WTC11 (cell line): ENCODE results near the gene ZSCAN29. TPM values are rescaled to one million over a fixed set of nuclear protein-coding genes. Genes with fewer than 3 reads are reported as not detected.

Experiments
- ATAC-seq: fragments of 200-7000 bp; cut with Tn5 transposase; 2 replicates; pipeline ENCODE4 v1.10.0; 2021; ENCODE audit warnings: mild to moderate bottlenecking, moderate library complexity
- CTCF ChIA-PET: fragments of 300-600 bp; sonication (Branson Sonifier 250); formaldehyde crosslinking; loops from one replicate; lab custom pipeline; 2021; ENCODE audit warnings: antibody characterized with exemption; lab: Charles Lee
- POLR2A ChIA-PET: fragments of 350-600 bp; sonication (Branson Sonifier 250); formaldehyde crosslinking; loops from one replicate; lab custom pipeline; 2021; ENCODE audit warnings: antibody characterized with exemption; lab: Charles Lee
- DNase-seq: peaks from one replicate; pipeline ENCODE4 v3.0.0; 2021; ENCODE audit warnings: low spot score
- H3K27ac Mint-ChIP-seq: 2 replicates; pipeline ENCODE4 v1.8.0; 2021; ENCODE audit warnings: mixed read lengths
- H3K27me3 Mint-ChIP-seq: 2 replicates; pipeline ENCODE4 v1.8.0; 2021; ENCODE audit warnings: low read depth, mild to moderate bottlenecking, moderate library complexity, mixed read lengths
- H3K36me3 Mint-ChIP-seq: 2 replicates; pipeline ENCODE4 v1.8.0; 2021; ENCODE audit warnings: mixed read lengths
- H3K4me1 Mint-ChIP-seq: 2 replicates; pipeline ENCODE4 v1.8.0; 2022; ENCODE audit warnings: mixed read lengths
- H3K4me3 Mint-ChIP-seq: 2 replicates; pipeline ENCODE4 v1.8.0; 2021; ENCODE audit warnings: mild to moderate bottlenecking, moderate library complexity, mixed read lengths
- H3K9me3 Mint-ChIP-seq: 2 replicates; pipeline ENCODE4 v1.8.0; 2021; ENCODE audit warnings: mixed read lengths
- CDX4 ChIP-seq: fragments of 250-450 bp; sonication (Bioruptor Pico); IDR thresholded peaks from 2 replicates; pipeline ENCODE4 v1.9.0; 2021; ENCODE audit warnings: moderate library complexity, mild to moderate bottlenecking, inconsistent platforms, borderline replicate concordance
- CREB1 ChIP-seq: sonication (generic); formaldehyde crosslinking; IDR thresholded peaks from 2 replicates; pipeline ENCODE4 v1.8.0; 2023; ENCODE audit warnings: mild to moderate bottlenecking, missing genetic modification reagents
- CREM ChIP-seq: sonication (generic); formaldehyde crosslinking; IDR thresholded peaks from 2 replicates; pipeline ENCODE4 v1.8.1; 2022; ENCODE audit warnings: mild to moderate bottlenecking, missing genetic modification reagents, moderate library complexity
- ERG ChIP-seq: fragments of 250-450 bp; sonication (Bioruptor Pico); IDR thresholded peaks from 2 replicates; pipeline ENCODE4 v1.8.0; 2021; ENCODE audit warnings: mild to moderate bottlenecking
- FOXJ3 ChIP-seq: sonication (generic); formaldehyde crosslinking; IDR thresholded peaks from 2 replicates; pipeline ENCODE4 v1.9.0; 2021; ENCODE audit warnings: missing genetic modification reagents, mild to moderate bottlenecking, borderline replicate concordance
- FOXK1 ChIP-seq: sonication (generic); formaldehyde crosslinking; IDR thresholded peaks from 2 replicates; pipeline ENCODE4 v1.8.0; 2022; ENCODE audit warnings: mild to moderate bottlenecking, moderate library complexity, missing genetic modification reagents
- GRHL2 ChIP-seq: fragments of 250-450 bp; sonication (Bioruptor Pico); IDR thresholded peaks from 2 replicates; pipeline ENCODE4 v1.8.0; 2022; ENCODE audit warnings: mild to moderate bottlenecking, moderate library complexity; ENCODE audit not compliant: insufficient replicate concordance, severe bottlenecking
- GTF2I ChIP-seq: fragments of 250-450 bp; sonication (Bioruptor Pico); conservative IDR thresholded peaks from 2 replicates; pipeline ENCODE4 v1.4.0; 2021; ENCODE audit warnings: mild to moderate bottlenecking
- HMGXB4 ChIP-seq: sonication (generic); formaldehyde crosslinking; IDR thresholded peaks from 2 replicates; pipeline ENCODE4 v1.8.1; 2023; ENCODE audit warnings: mild to moderate bottlenecking, moderate library complexity, missing genetic modification reagents
- JAZF1 ChIP-seq: fragments of 250-450 bp; sonication (Bioruptor Pico); IDR thresholded peaks from 2 replicates; pipeline ENCODE4 v1.9.0; 2021; ENCODE audit warnings: moderate library complexity, mild to moderate bottlenecking, inconsistent platforms
- MXD4 ChIP-seq: fragments of 250-450 bp; sonication (Bioruptor Pico); IDR thresholded peaks from 2 replicates; pipeline ENCODE4 v1.8.0; 2021; ENCODE audit warnings: mild to moderate bottlenecking, moderate library complexity, borderline replicate concordance
- NFYB ChIP-seq: sonication (generic); formaldehyde crosslinking; conservative IDR thresholded peaks from 2 replicates; pipeline ENCODE4 v1.8.0; 2022; ENCODE audit warnings: low read depth, missing genetic modification reagents
- NR1H2 ChIP-seq: sonication (generic); formaldehyde crosslinking; IDR thresholded peaks from 2 replicates; pipeline ENCODE4 v1.9.0; 2021; ENCODE audit warnings: mild to moderate bottlenecking, moderate library complexity, missing genetic modification reagents
- PRRX2 ChIP-seq: fragments of 250-450 bp; sonication (Bioruptor Pico); IDR thresholded peaks from 2 replicates; pipeline ENCODE4 v1.8.0; 2021; ENCODE audit warnings: mild to moderate bottlenecking
- RORB ChIP-seq: fragments of 250-450 bp; sonication (Bioruptor Pico); IDR thresholded peaks from 2 replicates; pipeline ENCODE4 v1.9.0; 2021; ENCODE audit warnings: mild to moderate bottlenecking
- SOX15 ChIP-seq: fragments of 250-450 bp; sonication (Bioruptor Pico); IDR thresholded peaks from 2 replicates; pipeline ENCODE4 v1.9.0; 2021; ENCODE audit warnings: mild to moderate bottlenecking
- SP1 ChIP-seq: sonication (generic); formaldehyde crosslinking; conservative IDR thresholded peaks from 2 replicates; pipeline ENCODE4 v1.8.1; 2022; ENCODE audit warnings: missing genetic modification reagents
- TCF7 ChIP-seq: sonication (generic); formaldehyde crosslinking; IDR thresholded peaks from 2 replicates; pipeline ENCODE4 v1.8.0; 2022; ENCODE audit warnings: mild to moderate bottlenecking, low read depth, missing genetic modification reagents, moderate library complexity
- ZBTB21 ChIP-seq: sonication (generic); formaldehyde crosslinking; IDR thresholded peaks from 2 replicates; pipeline ENCODE4 v1.8.1; 2023; ENCODE audit warnings: mild to moderate bottlenecking, missing genetic modification reagents, borderline replicate concordance
- ZMAT4 ChIP-seq: fragments of 250-450 bp; sonication (Bioruptor Pico); IDR thresholded peaks from 2 replicates; pipeline ENCODE4 v1.9.0; 2021; ENCODE audit warnings: mild to moderate bottlenecking
- ZNF416 ChIP-seq: fragments of 250-450 bp; sonication (Bioruptor Pico); IDR thresholded peaks from 2 replicates; pipeline ENCODE4 v1.9.0; 2021; ENCODE audit warnings: mild to moderate bottlenecking, inconsistent platforms
- total RNA-seq: library from RNA; stranded (reverse); gene quantifications from 3 replicates; pipeline ENCODE4 v1.2.3, GENCODE V29; 2021
- TF ChIP-seq, protein P1 (sequence below): sonication (generic); formaldehyde crosslinking; IDR thresholded peaks from 2 replicates; pipeline ENCODE4 v1.8.1; 2022; ENCODE audit warnings: low read depth, mild to moderate bottlenecking, moderate library complexity, missing genetic modification reagents, borderline replicate concordance
- TF ChIP-seq, protein P2 (sequence below): sonication (generic); formaldehyde crosslinking; IDR thresholded peaks from 2 replicates; pipeline ENCODE4 v1.8.1; 2022; ENCODE audit warnings: mild to moderate bottlenecking, moderate library complexity, missing genetic modification reagents

ZSCAN29 gene
- total RNA-seq, 1 experiment from 2014 or later = 39.7 TPM

- no peak for TF ChIP-seq ERG (CRISPR knock-in tag)
- TF ChIP-seq, protein P1, sequence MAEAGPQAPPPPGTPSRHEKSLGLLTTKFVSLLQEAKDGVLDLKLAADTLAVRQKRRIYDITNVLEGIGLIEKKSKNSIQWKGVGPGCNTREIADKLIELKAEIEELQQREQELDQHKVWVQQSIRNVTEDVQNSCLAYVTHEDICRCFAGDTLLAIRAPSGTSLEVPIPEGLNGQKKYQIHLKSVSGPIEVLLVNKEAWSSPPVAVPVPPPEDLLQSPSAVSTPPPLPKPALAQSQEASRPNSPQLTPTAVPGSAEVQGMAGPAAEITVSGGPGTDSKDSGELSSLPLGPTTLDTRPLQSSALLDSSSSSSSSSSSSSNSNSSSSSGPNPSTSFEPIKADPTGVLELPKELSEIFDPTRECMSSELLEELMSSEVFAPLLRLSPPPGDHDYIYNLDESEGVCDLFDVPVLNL = no peak
These were observed 23.7 kb downstream of the ZSCAN29 start (continued) for GRCh38 chr15:43347114-43347513.

GRCh38 chr15:43346305-43346704 lies 24.5 kb downstream of the ZSCAN29 start:
- ATAC-seq (no peak), DNase-seq (no peak)
- Mint-ChIP-seq H3K27ac (no peak overlapping the region), H3K36me3 (peaks cover 5% of the 10 kb centered on the region; the same call in 1 of the 2 replicates), H3K4me1 (no peaks in the 10 kb centered on the region), H3K27me3 (no peaks in the 10 kb centered on the region), H3K9me3 (no peaks in the 10 kb centered on the region), H3K4me3 (no peak overlapping the region)
- TF ChIP-seq ZMAT4 (CRISPR knock-in tag) (no peak), FOXJ3 (CRISPR knock-in tag) (no peak), SOX15 (CRISPR knock-in tag) (no peak), FOXK1 (CRISPR knock-in tag) (no peak), PRRX2 (CRISPR knock-in tag) (no peak), NR1H2 (CRISPR knock-in tag) (no peak), GTF2I (CRISPR knock-in tag) (no peak), SP1 (no peak), CDX4 (no peak), MXD4 (CRISPR knock-in tag) (no peak)
- TF ChIP-seq, protein P2, sequence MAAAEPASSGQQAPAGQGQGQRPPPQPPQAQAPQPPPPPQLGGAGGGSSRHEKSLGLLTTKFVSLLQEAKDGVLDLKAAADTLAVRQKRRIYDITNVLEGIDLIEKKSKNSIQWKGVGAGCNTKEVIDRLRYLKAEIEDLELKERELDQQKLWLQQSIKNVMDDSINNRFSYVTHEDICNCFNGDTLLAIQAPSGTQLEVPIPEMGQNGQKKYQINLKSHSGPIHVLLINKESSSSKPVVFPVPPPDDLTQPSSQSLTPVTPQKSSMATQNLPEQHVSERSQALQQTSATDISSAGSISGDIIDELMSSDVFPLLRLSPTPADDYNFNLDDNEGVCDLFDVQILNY = no peak
- ChIA-PET POLR2A (no interaction called here), CTCF (interaction anchor here (1.0 kb wide), 1 partner anchor 10 kb away, joined by 3 read pairs; no protein-coding TSS in a partner anchor)

- H3K27me3 Mint-ChIP-seq = peaks cover under 1% of the 10 kb centered on the region; the same call in 1 of the 2 replicates
- POLR2A ChIA-PET = no interaction called here
- ATAC-seq (peak; percentile 34), DNase-seq (no peak)
- H3K4me1 Mint-ChIP-seq = peaks cover 20% of the 10 kb centered on the region
- no peaks in the 10 kb centered on the region for H3K9me3 Mint-ChIP-seq
- peaks cover 8% of the 10 kb centered on the region for H3K36me3 Mint-ChIP-seq
- peak overlapping the region; percentile 90 for H3K4me3 Mint-ChIP-seq
- peak overlapping the region; percentile 91 for H3K27ac Mint-ChIP-seq
- TF ChIP-seq GRHL2 (CRISPR knock-in tag) (no peak), CREB1 (no peak), RORB (no peak), ERG (CRISPR knock-in tag) (no peak), ZBTB21 (CRISPR knock-in tag) (no peak), CREM (CRISPR knock-in tag) (no peak), TCF7 (CRISPR knock-in tag) (no peak), NFYB (CRISPR knock-in tag) (no peak), ZNF416 (CRISPR knock-in tag) (no peak), SOX15 (CRISPR knock-in tag) (no peak), JAZF1 (CRISPR knock-in tag) (no peak), HMGXB4 (no peak)
- CTCF ChIA-PET = interaction anchor here (0.6 to 1.4 kb wide), 4 partner anchors 45 to 126 kb away, joined by 3 to 5 read pairs (median 4); no protein-coding TSS in a partner anchor
These were observed 40.1 kb downstream of the ZSCAN29 start for GRCh38 chr15:43330780-43331087.
